Right atrium auricular region (tissue), 2 donors: ENCODE data around the gene CBY2. TPM values are rescaled to one million over a fixed set of nuclear protein-coding genes. Genes with fewer than 3 reads are reported as not detected.
"Not testable (repeated sequence)": the region's sequence is repeated elsewhere in the genome, so short reads cannot be mapped to it uniquely, and the experiment has no call there.

ENCODE experiments used
- DNase-seq: peaks from one replicate; pipeline ENCODE4 v3.0.0-alpha.2; 2019; ENCODE audit warnings: low spot score
- H3K27ac ChIP-seq, 2 donors: fragments of 200-600 bp; sonication (generic); 1 replicate in 1 of 2; 2 replicates in 1 of 2; pipeline ENCODE4 v1.5.1; 2016 to 2019
- H3K27me3 ChIP-seq, 2 donors: fragments of 200-600 bp; sonication (generic); one replicate each; pipeline versions ENCODE4 v1.5.1 to v1.6.0; 2017 to 2019
- H3K36me3 ChIP-seq: fragments of 200-600 bp; sonication (generic); one replicate; pipeline ENCODE4 v1.5.1; 2016
- H3K4me1 ChIP-seq, 2 donors: fragments of 200-600 bp; sonication (generic); one replicate each; pipeline versions ENCODE4 v1.5.1 to v1.6.0; 2017 to 2019
- H3K4me3 ChIP-seq, 2 donors: fragments of 200-600 bp; sonication (generic); 1 replicate in 1 of 2; 2 replicates in 1 of 2; pipeline ENCODE4 v1.5.1; 2017 to 2019; ENCODE audit warnings: mild to moderate bottlenecking in 1 of 2, moderate library complexity in 1 of 2
- H3K9me3 ChIP-seq, 2 donors: fragments of 200-600 bp; sonication (generic); one replicate each; pipeline ENCODE4 v1.5.1; 2019
- CTCF ChIP-seq, 2 donors: fragments of 200-600 bp; sonication (generic); IDR thresholded peaks; one replicate each; pipeline ENCODE4 v1.5.1; 2019; ENCODE audit warnings: antibody characterized with exemption in 2 of 2
- total RNA-seq, 2 donors: library from RNA; depleted of rRNA; stranded (reverse); fragments of >200 nt; gene quantifications; one replicate each; pipeline ENCODE4 v1.1.0, GENCODE V29; 2016

The CBY2 gene
- total RNA-seq, 2 donors from 2014 or later, result not detected

- Histone ChIP-seq H3K4me1 (peaks cover 0 to 10% of the 10 kb centered on the region in 2 donors), H3K9me3 (no peaks in the 10 kb centered on the region), H3K4me3 (no peak overlapping the region), H3K27me3 (no peaks in the 10 kb centered on the region), H3K36me3 (no peaks in the 10 kb centered on the region), H3K27ac (no peak overlapping the region)
- TF ChIP-seq CTCF (IDR thresholded peaks at IDR 0.05), result no peak
- no peak for DNase-seq
Measured at GRCh38 chr13:45747071-45747470, 45.0 kb downstream of the CBY2 start.

- Histone ChIP-seq H3K27me3 (no peaks in the 10 kb centered on the region), H3K27ac (no peak overlapping the region), H3K4me1 (peaks cover 0 to 10% of the 10 kb centered on the region in 2 donors), H3K36me3 (no peaks in the 10 kb centered on the region), H3K4me3 (no peak overlapping the region), H3K9me3 (no peaks in the 10 kb centered on the region)
- no peak for TF ChIP-seq CTCF (IDR thresholded peaks at IDR 0.05)
- no peak for DNase-seq
Measured at GRCh38 chr13:45748941-45749759, 47.0 kb downstream of the CBY2 start.

GRCh38 chr13:45750566-45750965 lies 48.4 kb downstream of the CBY2 start:
- H3K27ac ChIP-seq, result no peak overlapping the region
- no peak for TF ChIP-seq CTCF (IDR thresholded peaks at IDR 0.05)
- no peaks in the 10 kb centered on the region for H3K9me3 ChIP-seq
- H3K27me3 ChIP-seq, result no peaks in the 10 kb centered on the region
- no peak overlapping the region for H3K4me3 ChIP-seq
- peaks cover 0 to 10% of the 10 kb centered on the region in 2 donors for H3K4me1 ChIP-seq
- DNase-seq, result no peak
- no peaks in the 10 kb centered on the region for H3K36me3 ChIP-seq

GRCh38 chr13:45751885-45752284 lies 49.8 kb downstream of the CBY2 start:
- Histone ChIP-seq H3K4me1 (peaks cover 0 to 10% of the 10 kb centered on the region in 2 donors), H3K9me3 (no peaks in the 10 kb centered on the region), H3K36me3 (no peaks in the 10 kb centered on the region), H3K27me3 (no peaks in the 10 kb centered on the region), H3K27ac (no peak overlapping the region), H3K4me3 (no peak overlapping the region)
- no peak for TF ChIP-seq CTCF (IDR thresholded peaks at IDR 0.05)
- no peak for DNase-seq

- Histone ChIP-seq H3K4me3 (no peak overlapping the region), H3K27ac (no peak overlapping the region), H3K9me3 (peaks cover 0 to 6% of the 10 kb centered on the region in 2 donors), H3K36me3 (no peaks in the 10 kb centered on the region), H3K4me1 (peaks cover 0 to 10% of the 10 kb centered on the region in 2 donors), H3K27me3 (no peaks in the 10 kb centered on the region)
- TF ChIP-seq CTCF (IDR thresholded peaks at IDR 0.05), result no peak
- DNase-seq, result no peak
Measured at GRCh38 chr13:45752510-45752909, 50.4 kb downstream of the CBY2 start.

- H3K27ac ChIP-seq, H3K4me3 ChIP-seq, DNase-seq, H3K27me3 ChIP-seq, H3K36me3 ChIP-seq, H3K4me1 ChIP-seq: not testable (repeated sequence)
- H3K9me3 ChIP-seq, result peaks cover 0 to 18% of the 10 kb centered on the region in 2 donors
Measured at GRCh38 chr13:45756498-45756897, 54.4 kb downstream of the CBY2 start.

- H3K4me1 ChIP-seq, H3K27me3 ChIP-seq, H3K36me3 ChIP-seq, H3K27ac ChIP-seq, H3K4me3 ChIP-seq, DNase-seq: not testable (repeated sequence)
- peaks cover 0 to 18% of the 10 kb centered on the region in 2 donors for H3K9me3 ChIP-seq
Measured at GRCh38 chr13:45757589-45757988, 55.5 kb downstream of the CBY2 start.
